Loucy (cell line): ENCODE results near the gene ERGIC3.

ENCODE experiments used
- H2AFZ ChIP-seq: fragments of 200-600 bp; sonication (generic); 2 replicates; pipeline ENCODE4 v1.6.0; 2016; ENCODE audit warnings: antibody characterized with exemption, mild to moderate bottlenecking, low read length, moderate library complexity
- H3F3A ChIP-seq: fragments of 200-600 bp; 2 replicates; pipeline ENCODE4 v1.6.0; 2016; ENCODE audit warnings: antibody characterized with exemption, low read depth, mild to moderate bottlenecking
- H3K27me3 ChIP-seq: fragments of 200-600 bp; sonication (generic); 2 replicates; pipeline ENCODE4 v1.6.1; 2014; ENCODE audit warnings: low read length, mild to moderate bottlenecking; ENCODE audit not compliant: insufficient read depth, poor library complexity, severe bottlenecking
- H3K36me3 ChIP-seq: fragments of 200-600 bp; sonication (generic); 2 replicates; pipeline ENCODE4 v1.6.1; 2016; ENCODE audit warnings: low read length; ENCODE audit not compliant: insufficient read depth
- H3K4me1 ChIP-seq: fragments of 200-600 bp; sonication (generic); 2 replicates; pipeline ENCODE4 v1.5.1; 2014; ENCODE audit warnings: low read length, mild to moderate bottlenecking; ENCODE audit not compliant: insufficient read depth, poor library complexity, severe bottlenecking
- H3K4me2 ChIP-seq: fragments of 200-600 bp; sonication (generic); 2 replicates; pipeline ENCODE4 v1.6.0; 2014; ENCODE audit warnings: antibody characterized with exemption, low read length, low read depth, mild to moderate bottlenecking; ENCODE audit not compliant: poor library complexity, severe bottlenecking
- H3K4me3 ChIP-seq: fragments of 200-600 bp; sonication (generic); 2 replicates; pipeline ENCODE4 v1.5.1; 2014; ENCODE audit warnings: low read length, mild to moderate bottlenecking, mixed read lengths; ENCODE audit not compliant: poor library complexity, severe bottlenecking
- H3K79me2 ChIP-seq: fragments of 200-600 bp; sonication (generic); 2 replicates; pipeline ENCODE4 v1.6.1; 2014; ENCODE audit warnings: low read length; ENCODE audit not compliant: insufficient read depth
- H3K9ac ChIP-seq: fragments of 200-600 bp; sonication (generic); 2 replicates; pipeline ENCODE4 v1.6.0; 2014; ENCODE audit warnings: mild to moderate bottlenecking, low read depth, low read length, moderate library complexity; ENCODE audit not compliant: poor library complexity, severe bottlenecking
- H3K9me2 ChIP-seq: fragments of 200-600 bp; sonication (generic); replicated peaks from 2 replicates; pipeline ENCODE4 v1.6.1; 2016; ENCODE audit warnings: low read depth, low read length, mixed read lengths
- H3K9me3 ChIP-seq: fragments of 200-600 bp; sonication (generic); 2 replicates; pipeline ENCODE4 v1.6.1; 2014; ENCODE audit warnings: mild to moderate bottlenecking, antibody characterized with exemption, low read length, low read depth; ENCODE audit not compliant: insufficient read depth
- H4K20me1 ChIP-seq: fragments of 200-600 bp; sonication (generic); 2 replicates; pipeline ENCODE4 v1.6.0; 2014; ENCODE audit warnings: antibody characterized with exemption, low read length, mild to moderate bottlenecking; ENCODE audit not compliant: insufficient read depth, poor library complexity, severe bottlenecking
- EZH2phosphoT487 ChIP-seq: fragments of 200-600 bp; IDR thresholded peaks from 2 replicates; pipeline ENCODE4 v1.6.1; 2018; ENCODE audit warnings: antibody characterized with exemption, mild to moderate bottlenecking, moderate library complexity, borderline replicate concordance
- TF ChIP-seq, protein P1 (sequence below): fragments of 200-600 bp; sonication (generic); conservative IDR thresholded peaks from 2 replicates; pipeline ENCODE4 v1.5.1; 2014; ENCODE audit warnings: mild to moderate bottlenecking, antibody characterized with exemption, low read length

The ERGIC3 gene

GRCh38 chr20:35583636-35584560 is 42.0 kb downstream of the ERGIC3 start:
- Histone ChIP-seq H2AFZ (no peak overlapping the region), H3F3A (no peaks in the 10 kb centered on the region), H3K36me3 (no peaks in the 10 kb centered on the region), H3K4me3 (no peak overlapping the region), H3K9me2 (no peaks in the 10 kb centered on the region), H3K9ac (no peak overlapping the region), H3K4me1 (no peaks in the 10 kb centered on the region), H3K79me2 (no peaks in the 10 kb centered on the region), H3K27me3 (no peaks in the 10 kb centered on the region), H3K9me3 (no peaks in the 10 kb centered on the region), H3K4me2 (no peak overlapping the region), H4K20me1 (no peaks in the 10 kb centered on the region)
- no peak for TF ChIP-seq EZH2phosphoT487
- TF ChIP-seq, protein P1, sequence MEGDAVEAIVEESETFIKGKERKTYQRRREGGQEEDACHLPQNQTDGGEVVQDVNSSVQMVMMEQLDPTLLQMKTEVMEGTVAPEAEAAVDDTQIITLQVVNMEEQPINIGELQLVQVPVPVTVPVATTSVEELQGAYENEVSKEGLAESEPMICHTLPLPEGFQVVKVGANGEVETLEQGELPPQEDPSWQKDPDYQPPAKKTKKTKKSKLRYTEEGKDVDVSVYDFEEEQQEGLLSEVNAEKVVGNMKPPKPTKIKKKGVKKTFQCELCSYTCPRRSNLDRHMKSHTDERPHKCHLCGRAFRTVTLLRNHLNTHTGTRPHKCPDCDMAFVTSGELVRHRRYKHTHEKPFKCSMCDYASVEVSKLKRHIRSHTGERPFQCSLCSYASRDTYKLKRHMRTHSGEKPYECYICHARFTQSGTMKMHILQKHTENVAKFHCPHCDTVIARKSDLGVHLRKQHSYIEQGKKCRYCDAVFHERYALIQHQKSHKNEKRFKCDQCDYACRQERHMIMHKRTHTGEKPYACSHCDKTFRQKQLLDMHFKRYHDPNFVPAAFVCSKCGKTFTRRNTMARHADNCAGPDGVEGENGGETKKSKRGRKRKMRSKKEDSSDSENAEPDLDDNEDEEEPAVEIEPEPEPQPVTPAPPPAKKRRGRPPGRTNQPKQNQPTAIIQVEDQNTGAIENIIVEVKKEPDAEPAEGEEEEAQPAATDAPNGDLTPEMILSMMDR, result no peak

- TF ChIP-seq EZH2phosphoT487, result no peak
- TF ChIP-seq, protein P1, result no peak
- H3K79me2 ChIP-seq, result no peaks in the 10 kb centered on the region
- H4K20me1 ChIP-seq, result no peaks in the 10 kb centered on the region
- H3K4me2 ChIP-seq, result no peak overlapping the region
- H3F3A ChIP-seq, result no peaks in the 10 kb centered on the region
- H3K4me3 ChIP-seq, result no peak overlapping the region
- H3K27me3 ChIP-seq, result no peaks in the 10 kb centered on the region
- H3K36me3 ChIP-seq, result no peaks in the 10 kb centered on the region
- no peaks in the 10 kb centered on the region for H3K9me3 ChIP-seq
- H3K9ac ChIP-seq, result no peak overlapping the region
- no peak overlapping the region for H2AFZ ChIP-seq
- H3K4me1 ChIP-seq, result no peaks in the 10 kb centered on the region
- no peaks in the 10 kb centered on the region for H3K9me2 ChIP-seq
Observed at GRCh38 chr20:35586751-35587425, 45.0 kb downstream of the ERGIC3 start.

DNA sequence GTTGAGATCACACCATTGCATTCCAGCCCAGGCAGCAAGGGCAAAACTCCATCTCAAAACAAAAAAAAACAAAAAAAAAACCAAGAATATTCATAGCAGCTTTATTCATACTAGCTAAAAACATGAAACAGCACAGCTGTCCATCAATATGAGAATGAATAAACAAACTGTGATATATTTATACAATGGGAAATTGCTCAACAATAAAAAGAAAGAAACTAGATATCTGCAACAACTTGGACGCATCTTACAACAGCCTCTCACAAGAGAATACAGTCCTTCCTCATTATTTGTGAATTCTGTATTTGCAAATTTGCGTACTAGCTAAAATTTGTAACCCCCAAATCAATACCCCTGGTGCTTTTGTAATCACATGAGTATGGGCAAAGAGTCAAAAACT is 45.6 kb downstream of the ERGIC3 start:
- no peak overlapping the region for H3K4me2 ChIP-seq
- H3F3A ChIP-seq, result no peaks in the 10 kb centered on the region
- no peaks in the 10 kb centered on the region for H3K9me3 ChIP-seq
- no peaks in the 10 kb centered on the region for H3K9me2 ChIP-seq
- H3K4me1 ChIP-seq, result no peaks in the 10 kb centered on the region
- H3K4me3 ChIP-seq, result no peak overlapping the region
- H3K9ac ChIP-seq, result no peak overlapping the region
- H3K79me2 ChIP-seq, result no peaks in the 10 kb centered on the region
- no peaks in the 10 kb centered on the region for H3K36me3 ChIP-seq
- no peaks in the 10 kb centered on the region for H4K20me1 ChIP-seq
- H3K27me3 ChIP-seq, result no peaks in the 10 kb centered on the region
- TF ChIP-seq EZH2phosphoT487, result no peak
- TF ChIP-seq, protein P1, result no peak
- H2AFZ ChIP-seq, result no peak overlapping the region
